NCI-H1092 treated with DMSO at 0.1 percent for 48 hours (cell line): ENCODE measurements around the gene RB1.

Experiments
- DNase-seq: peaks from one replicate; lab custom pipeline; 2025; lab: John Stamatoyannopoulos, UW

The RB1 gene

GRCh38 chr13:48303359-48304142 lies at the start of gene RB1:
RB1 (plus strand) TSS chr13:48303751; CDS start chr13:48303913, 162 bp downstream.
- DNase-seq, result peak; percentile 72

- DNase-seq, result no peak
Measured at GRCh38 chr13:48253849-48254248, 49.7 kb upstream of the RB1 start.

- DNase-seq, result no peak
Measured at GRCh38 chr13:48255090-48255489, 48.5 kb upstream of the RB1 start.

DNA sequence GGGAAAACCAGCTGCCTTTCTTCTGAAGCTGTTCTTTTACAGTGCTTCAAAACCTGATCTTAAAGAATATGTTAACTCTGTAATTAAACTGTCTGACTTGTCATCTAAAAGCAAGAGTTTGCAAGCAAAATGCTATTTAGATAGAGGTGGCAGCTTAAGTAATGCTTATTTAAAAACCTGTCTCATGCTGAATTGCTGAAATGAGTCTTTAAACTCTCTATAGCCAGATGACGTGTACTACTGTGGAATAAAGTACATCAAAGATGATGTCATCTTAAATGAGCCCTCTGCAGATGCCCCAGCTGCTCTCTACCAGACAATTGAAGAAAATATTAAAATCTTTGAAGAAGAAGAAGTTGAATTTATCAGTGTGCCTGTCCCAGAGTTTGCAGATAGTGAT lies 47.6 kb upstream of the RB1 start:
- no peak for DNase-seq

- no peak for DNase-seq
Measured at GRCh38 chr13:48258002-48258401, 45.5 kb upstream of the RB1 start.

- DNase-seq, result no peak
Measured at GRCh38 chr13:48258430-48258829, 45.1 kb upstream of the RB1 start.

GRCh38 chr13:48260970-48261369 lies 42.6 kb upstream of the RB1 start:
- no peak for DNase-seq

DNA sequence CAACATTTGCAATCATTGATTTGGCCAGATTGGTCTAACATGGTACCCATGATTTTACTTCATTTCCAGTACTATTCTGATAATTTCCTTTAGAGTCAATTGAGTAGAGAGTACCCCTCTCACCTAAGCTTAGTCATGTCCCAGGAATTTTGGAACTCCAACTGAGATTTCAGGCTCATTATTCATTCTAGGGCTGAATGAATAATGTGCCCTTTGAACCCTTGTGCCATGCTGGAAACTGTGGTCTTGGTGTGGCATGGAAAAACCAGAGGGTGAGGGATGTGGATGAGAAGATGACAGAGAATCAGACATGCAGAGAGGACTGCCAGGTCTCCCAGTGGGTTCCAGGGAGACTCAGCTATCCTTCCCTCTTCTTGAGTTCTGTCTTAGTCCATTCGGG lies 40.4 kb upstream of the RB1 start:
- DNase-seq, result no peak

- DNase-seq, result no peak
Measured at GRCh38 chr13:48264058-48264457, 39.5 kb upstream of the RB1 start.

DNA sequence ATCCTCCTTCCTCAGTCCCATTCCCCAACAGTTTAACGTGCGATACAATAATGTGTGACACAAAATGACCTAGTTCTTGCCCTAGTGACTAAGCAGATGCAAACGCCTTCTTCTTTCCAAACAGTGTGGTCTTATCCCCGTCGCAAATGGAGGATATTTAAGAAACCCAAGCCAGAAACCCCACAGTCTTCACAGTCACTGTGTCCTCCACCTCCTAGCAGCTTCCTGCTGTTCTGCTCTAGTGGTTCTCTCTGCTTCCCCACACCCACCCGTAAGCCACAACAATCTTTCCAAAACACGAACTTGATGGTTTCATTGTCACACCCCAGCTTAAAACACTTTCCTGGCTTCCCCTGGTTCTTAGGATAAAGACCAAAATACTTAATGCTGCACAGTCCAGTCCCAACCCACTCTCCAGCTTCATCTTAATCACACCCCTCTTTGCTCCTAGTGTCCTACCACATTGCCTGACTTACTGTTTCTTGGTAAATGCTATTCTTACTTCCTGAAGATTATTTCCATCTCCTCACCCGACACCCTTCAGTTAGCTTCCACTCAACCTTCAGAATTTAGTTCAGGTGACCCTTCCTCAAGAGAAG lies 38.2 kb upstream of the RB1 start:
- no peak for DNase-seq

GRCh38 chr13:48266150-48266549 lies 37.4 kb upstream of the RB1 start:
- no peak for DNase-seq

DNA sequence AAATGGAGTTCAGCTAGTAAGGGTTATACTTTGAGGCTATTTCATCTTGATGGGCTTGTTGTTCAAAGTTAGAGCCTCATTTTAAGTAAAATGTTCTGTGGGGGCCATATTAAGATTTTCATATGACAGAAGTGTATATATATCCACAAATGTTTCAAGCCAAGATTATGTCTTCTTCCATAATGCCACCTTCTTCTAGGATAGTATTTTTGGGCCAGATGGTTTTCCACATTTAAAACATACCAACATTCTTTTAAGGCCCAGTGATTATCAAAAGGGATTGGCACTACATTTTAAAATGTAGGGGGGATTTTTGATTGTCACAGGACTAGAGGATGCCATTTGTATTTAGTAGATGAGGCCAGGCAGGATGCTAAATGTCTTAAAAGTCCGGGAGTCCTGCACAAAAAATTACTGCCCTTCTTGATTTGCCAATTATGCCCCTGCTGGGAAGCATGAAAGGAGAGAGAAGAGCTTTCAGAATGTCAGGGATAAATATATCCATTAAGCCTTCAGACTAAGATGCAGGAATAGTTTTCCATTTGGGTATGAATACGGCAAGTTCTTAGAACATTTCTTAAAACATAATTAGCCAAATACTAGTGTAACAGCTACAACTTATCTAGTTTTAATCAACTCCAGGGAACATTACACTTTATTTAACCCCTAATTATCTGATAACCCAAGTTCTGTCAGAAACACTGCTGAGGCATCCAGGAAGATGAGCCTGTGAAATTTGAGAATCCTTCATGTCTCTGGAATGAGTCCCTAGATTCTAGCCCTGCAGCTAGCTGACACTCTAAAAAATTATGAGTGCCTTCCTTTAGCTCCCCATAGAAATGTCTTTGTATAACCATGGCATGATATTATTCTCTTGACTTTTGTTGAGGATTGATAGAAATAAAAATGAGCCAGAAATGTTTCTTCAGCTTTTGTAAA lies 36.6 kb upstream of the RB1 start:
- DNase-seq, result no peak

DNA sequence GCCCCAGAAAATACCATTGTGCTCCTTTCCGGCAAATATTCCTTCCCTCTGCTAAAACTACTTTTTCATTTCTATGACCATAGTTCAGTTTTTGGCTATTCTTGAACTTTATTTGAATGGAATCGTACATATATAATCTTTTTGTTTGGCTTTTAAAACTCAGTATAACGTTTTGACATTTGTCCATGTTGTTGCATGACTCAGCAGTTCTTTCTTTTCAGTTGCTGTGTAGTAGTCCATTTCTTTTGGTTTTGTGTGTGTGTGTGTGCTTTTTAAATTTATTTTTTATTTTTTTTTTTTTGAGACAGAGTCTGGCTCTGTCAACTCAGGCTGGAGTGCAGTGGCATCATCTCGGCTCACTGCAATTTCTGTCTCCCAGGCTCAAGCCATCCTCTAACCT lies 35.5 kb upstream of the RB1 start:
- no peak for DNase-seq

DNA sequence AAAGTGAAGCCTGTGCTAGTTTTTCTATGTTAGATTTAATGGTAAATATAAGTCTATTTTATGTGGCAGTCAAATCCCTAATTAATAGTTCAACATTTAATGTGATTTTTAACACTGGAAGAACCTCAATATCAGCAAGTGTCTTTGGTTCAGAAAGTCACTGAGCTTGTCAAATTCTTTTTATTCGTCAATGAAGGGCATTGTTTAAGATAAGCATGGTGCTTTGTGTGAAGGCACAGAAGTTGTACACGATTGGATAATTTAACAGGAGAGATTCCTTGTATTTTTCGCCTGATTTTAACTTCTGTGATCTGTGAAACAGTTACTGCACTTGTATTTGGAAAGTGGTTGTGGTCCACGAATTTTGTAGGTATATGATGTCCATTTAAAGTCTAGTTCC lies 30.2 kb upstream of the RB1 start:
- DNase-seq, result no peak

DNA sequence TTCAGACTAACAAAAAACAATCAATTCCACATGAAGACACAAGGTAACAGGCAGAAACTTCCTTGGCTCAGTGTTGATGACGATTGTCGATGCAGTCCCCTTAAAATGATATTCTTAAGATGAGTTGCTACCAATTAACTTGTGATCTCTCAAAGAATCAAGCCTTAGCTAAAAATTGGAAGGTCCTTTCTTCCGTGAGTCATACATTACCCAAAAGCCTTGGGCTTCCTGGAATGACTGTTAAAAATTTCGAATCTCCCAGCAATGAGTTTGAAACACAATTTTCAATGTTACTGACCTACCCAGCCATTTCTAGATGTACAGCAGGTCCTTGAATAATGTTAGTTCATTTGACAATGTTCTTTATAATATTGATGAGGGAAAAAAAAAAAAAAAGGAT lies 28.0 kb upstream of the RB1 start:
- DNase-seq, result no peak

DNA sequence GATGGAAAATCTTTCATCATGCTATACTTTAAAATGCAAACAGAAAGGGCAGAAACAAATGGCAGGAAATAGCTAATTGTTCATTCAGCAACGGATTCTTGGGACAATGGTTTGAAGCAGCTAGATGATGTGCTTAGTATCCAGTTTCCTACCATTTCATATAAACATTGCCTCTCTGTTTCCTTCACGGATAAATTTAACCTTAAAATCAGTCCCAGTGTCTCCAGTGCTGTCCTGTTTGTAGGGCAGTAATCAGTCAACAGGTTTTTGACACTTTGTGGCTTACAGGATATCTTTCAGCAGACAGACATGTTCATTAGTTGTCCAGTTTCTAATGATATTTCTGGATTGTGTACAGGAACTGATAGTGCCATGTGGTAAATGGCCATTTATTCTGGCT lies 24.7 kb upstream of the RB1 start:
- no peak for DNase-seq

DNA sequence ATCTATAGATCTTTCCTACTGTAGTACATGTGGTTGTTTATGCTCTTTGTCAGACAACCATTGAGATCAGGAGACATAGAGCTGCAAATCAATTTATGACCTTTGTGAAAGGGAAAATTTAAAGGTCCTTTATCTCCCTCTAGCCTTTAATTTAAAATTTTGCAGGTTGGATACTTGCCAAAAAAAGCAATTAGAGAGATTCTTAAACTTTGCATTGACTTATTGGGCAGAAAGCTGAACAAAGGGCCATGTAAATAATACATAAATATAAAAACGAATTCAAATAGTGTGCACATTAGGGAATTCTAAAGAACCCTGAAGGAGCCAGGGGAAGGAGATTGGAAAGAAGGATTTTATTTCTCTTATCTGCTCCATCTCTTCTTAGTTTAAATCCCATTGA lies 22.0 kb upstream of the RB1 start:
- DNase-seq, result no peak

DNA sequence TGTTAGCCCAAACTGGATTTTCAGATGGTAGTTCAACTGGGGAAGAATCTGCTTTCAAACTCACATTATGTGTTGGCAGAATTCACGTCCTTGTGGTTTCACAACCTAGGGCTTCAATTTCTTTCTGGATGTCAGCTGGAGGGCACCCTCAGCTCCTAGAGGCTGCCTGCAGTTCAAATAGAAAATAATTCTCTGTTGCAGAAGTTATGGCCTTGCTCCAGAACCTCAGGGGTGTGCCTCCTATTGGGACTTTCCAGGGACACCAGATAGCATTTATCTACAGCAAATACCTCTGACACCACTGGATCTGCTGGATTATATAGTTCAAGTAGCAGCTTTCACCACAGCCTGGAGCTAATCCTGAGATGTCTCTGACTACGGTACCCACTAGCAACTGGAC lies 11.8 kb upstream of the RB1 start:
- DNase-seq, result no peak

GRCh38 chr13:48292650-48293049 lies 10.9 kb upstream of the RB1 start:
- no peak for DNase-seq

GRCh38 chr13:48294653-48295052 lies 8.9 kb upstream of the RB1 start:
- no peak for DNase-seq

DNA sequence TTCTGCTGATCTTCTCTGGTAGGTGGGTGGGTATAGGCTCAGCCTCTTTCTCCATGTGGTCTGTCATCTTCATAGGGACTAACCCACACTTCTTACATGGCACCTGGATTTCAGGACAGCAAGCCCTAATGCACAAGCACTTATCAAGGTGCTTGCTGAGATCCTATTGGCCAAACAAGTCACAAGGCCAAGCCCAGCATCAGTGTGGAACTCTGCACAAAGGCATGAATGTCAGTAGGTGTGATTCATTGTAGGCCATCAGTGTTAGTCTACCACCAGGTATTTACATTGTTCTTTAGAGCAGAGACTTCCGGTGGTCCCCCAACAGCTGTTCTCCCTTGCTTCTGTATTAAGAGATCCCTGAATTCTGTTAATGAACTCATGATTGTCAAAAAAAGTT lies 8.3 kb upstream of the RB1 start:
- no peak for DNase-seq

DNA sequence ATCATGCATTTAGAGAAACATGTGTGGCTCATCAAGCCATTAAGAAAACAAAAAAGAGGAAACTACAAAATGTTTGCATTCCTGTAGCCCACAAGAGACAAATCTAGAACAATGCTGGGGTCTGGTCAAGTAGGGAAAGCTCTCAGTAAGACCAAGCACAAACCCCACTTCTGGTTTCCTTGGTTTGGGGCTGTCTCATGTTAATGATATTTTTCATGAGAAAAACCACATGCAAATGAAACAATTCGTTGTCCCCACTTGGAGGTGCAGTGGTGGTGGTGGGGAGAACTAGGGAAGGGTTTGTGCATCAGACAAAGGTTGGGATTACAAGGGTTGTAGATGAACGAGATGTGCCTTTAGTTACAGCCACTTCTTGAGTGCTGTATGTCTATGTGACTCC lies 7.0 kb upstream of the RB1 start:
- no peak for DNase-seq
